AG09309 (cell line): ENCODE results near the gene MST1.

Experiments used
- DNase-seq: peaks from one replicate; pipeline ENCODE4 v3.0.0-alpha.2; 2010; ENCODE audit warnings: low read depth
- H3K4me3 ChIP-seq: 2 replicates; pipeline ENCODE4 v1.5.1; 2011; ENCODE audit warnings: mild to moderate bottlenecking, low read depth, low read length, moderate library complexity; ENCODE audit not compliant: control insufficient read depth
- TF ChIP-seq, protein P1 (sequence below): IDR thresholded peaks from 2 replicates; pipeline ENCODE4 v1.5.1; 2011; ENCODE audit warnings: mild to moderate bottlenecking, low read depth, low read length, inconsistent platforms; ENCODE audit not compliant: insufficient read depth, control insufficient read depth; ENCODE audit errors: missing control alignments

MST1 gene

DNA sequence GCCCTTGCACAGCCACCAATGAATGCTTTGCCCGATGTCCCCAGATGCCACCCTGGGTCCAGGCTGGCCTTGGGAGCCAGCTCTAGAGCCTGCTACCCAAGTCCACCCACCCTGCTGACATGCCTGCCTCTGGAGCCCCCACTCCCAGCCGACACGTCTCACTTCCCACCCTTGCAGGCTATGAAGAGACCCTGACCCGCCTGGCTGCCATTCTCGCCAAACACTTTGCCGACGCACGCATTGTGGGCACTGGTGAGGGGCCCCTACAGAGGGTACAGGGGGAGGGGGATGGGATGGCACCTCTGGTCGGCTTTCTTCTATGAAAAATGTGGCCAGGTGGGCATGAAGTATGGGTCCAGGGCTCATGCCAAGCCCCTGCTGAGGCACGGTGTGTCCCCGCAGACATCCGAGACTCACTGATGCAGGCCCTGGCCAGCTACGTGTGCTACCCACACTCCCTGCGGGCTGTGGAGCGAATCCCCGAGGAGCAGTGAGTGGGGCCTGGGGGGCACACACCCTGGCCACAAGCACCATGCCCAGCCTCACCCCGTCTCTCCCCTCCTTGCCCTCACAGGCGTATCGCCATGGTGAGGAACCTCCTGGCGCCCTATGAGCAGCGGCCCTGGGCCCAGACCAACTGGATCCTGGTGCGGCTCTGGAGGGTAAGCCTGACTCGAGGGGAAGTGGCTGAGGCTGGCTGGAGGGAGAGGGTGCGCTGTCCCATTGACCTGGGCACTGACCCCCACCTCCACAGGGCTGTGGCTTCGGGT, 24.2 kb upstream of the MST1 start:
- no peak for DNase-seq
- H3K4me3 ChIP-seq = no peak overlapping the region
- TF ChIP-seq, protein P1, sequence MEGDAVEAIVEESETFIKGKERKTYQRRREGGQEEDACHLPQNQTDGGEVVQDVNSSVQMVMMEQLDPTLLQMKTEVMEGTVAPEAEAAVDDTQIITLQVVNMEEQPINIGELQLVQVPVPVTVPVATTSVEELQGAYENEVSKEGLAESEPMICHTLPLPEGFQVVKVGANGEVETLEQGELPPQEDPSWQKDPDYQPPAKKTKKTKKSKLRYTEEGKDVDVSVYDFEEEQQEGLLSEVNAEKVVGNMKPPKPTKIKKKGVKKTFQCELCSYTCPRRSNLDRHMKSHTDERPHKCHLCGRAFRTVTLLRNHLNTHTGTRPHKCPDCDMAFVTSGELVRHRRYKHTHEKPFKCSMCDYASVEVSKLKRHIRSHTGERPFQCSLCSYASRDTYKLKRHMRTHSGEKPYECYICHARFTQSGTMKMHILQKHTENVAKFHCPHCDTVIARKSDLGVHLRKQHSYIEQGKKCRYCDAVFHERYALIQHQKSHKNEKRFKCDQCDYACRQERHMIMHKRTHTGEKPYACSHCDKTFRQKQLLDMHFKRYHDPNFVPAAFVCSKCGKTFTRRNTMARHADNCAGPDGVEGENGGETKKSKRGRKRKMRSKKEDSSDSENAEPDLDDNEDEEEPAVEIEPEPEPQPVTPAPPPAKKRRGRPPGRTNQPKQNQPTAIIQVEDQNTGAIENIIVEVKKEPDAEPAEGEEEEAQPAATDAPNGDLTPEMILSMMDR = no peak

DNA sequence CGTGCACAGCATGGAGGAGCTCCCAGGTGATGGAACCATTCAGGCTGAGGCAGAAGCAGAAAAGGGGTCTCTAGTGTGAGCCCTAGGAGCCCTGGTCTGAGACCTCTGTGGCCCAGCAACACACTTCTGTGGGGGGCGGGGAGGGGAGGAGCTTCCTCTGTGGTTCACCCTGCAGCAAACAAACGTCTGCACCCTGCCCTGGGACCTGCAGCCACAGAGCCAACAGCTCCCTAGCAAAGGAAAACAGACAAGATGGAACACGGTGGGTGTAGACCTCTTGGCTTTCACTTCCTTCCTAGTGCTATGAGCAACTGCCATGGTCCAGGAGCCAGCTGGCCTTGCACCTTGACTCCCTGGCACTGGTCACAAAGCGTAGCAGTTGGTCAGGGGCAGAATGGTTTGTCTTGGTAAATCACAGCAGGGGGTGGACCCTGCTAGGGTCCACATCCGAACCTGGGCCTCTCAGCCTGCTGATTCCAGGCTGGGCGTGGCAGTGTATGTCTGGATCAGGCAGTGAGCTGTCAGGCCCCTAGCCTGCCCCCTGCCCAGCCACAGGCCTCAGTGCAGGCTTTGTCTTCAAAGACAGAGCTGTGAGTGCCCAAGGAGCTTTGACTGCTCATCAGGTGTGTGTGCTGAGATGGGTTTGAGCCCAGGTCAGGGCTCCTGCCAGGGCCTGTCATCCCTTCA, 23.5 kb upstream of the MST1 start:
- no peak for DNase-seq
- TF ChIP-seq, protein P1 = no peak
- no peak overlapping the region for H3K4me3 ChIP-seq

DNA sequence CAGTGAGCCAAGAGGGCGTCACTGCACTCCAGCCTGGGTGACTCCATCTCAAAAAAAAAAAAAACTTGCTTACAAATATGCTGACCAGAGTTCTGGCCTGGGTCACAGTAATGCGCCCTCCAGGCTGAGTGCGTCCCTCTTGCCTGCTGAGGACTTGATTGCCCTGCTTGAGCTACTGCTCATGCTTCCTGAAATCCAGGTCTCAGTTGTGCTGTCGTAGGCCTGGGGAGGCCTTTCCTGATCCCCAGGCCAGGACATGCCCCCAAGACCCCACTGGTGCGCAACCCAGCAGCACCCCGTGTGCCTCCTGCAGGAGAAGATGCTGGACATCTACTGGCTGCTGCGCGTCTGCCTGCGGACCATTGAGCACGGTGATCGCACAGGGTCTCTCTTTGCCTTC, 22.9 kb upstream of the MST1 start:
- no peak for DNase-seq
- TF ChIP-seq, protein P1 = no peak

DNA sequence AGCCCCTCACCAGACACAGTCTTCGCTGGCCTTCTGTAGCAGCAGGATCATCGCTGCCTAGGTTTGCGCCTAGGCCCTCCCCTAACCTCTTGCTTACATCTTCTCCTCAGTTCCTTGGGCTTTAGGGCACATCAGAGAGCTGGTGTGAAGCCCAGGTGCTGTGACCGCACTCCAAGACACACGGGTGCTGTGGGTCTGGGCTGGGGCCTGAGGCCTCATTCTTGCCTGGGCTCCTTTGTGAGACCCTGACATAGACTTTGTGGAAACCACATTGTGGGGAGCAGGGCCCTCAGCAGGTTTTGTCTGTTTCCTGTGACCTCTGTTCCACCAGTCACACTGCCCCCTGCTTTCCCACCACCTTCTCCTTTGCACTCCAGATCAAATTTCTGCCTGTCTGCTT, 22.2 kb upstream of the MST1 start:
- no peak for DNase-seq
- TF ChIP-seq, protein P1 = no peak
- H3K4me3 ChIP-seq = no peak overlapping the region

More for the DNA sequence above, 22.9 kb upstream of the MST1 start:
- H3K4me3 ChIP-seq = no peak overlapping the region

DNA sequence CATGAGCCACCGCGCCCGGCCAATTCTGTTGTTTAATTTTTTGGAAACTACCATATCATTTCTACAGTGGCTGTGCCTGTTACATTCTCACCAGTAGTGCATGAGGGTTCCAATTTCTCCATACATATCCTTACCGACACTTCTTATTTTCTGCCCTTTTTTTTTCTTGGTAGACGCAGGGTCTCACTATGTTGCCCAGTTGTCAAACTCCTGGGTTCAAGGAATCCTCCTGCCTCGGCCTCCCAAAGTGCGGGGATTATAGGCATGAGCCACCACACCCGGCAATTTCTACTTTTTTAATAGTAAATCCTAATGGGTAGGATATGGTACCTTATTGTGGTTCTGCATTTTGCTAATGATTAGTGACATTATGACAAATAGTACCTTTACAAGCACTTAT, 20.6 kb upstream of the MST1 start:
- no peak for DNase-seq
- no peak overlapping the region for H3K4me3 ChIP-seq
- TF ChIP-seq, protein P1 = no peak

DNA sequence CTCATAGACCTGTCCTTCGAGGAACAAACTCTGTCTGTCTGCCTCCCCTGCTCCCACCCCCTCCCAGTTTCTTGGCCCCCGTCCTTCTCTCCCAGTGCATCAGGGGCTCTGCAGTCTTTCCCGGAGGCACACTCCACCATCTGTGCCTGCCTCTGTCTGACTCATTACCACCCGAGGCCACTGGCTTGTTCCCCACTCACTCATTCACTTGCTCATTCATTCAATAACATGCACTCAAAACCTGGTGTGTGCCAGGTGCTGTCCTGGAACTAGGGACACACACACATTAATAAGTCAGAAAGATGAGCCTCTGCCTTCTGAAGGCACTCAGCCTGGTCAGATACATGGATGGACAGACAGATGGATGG, 17.8 kb upstream of the MST1 start:
- TF ChIP-seq, protein P1 = no peak
- no peak overlapping the region for H3K4me3 ChIP-seq
- DNase-seq = no peak
